Hematopoietic multipotent progenitor cell treated with erythropoietin and hydrocortisone succinate and interleukin-3 and kit ligand, for 6 days (in vitro differentiated cells): ENCODE results near the gene PIGW.
"Not testable (repeated sequence)": the region's sequence is repeated elsewhere in the genome, so short reads cannot be mapped to it uniquely, and the experiment has no call there.

Experiments used
- DNase-seq: peaks from one replicate; pipeline ENCODE4 v3.0.0-alpha.2; 2015

Gene PIGW

GRCh38 chr17:36534840-36535668 lies at the start of gene PIGW, which contains the start of gene MYO19:
Gene PIGW, plus strand, starts transcription at chr17:36534987. Its CDS starts 2,115 bp downstream, at chr17:36537102.
Gene MYO19, minus strand, starts transcription at chr17:36534868. Its CDS starts 2,330 bp downstream, at chr17:36532538.
- peak; percentile 95 for DNase-seq

GRCh38 chr17:36485027-36485426 lies 49.8 kb upstream of the PIGW start:
- DNase-seq, result no peak

GRCh38 chr17:36485805-36486203 lies 49.0 kb upstream of the PIGW start:
- no peak for DNase-seq

DNA sequence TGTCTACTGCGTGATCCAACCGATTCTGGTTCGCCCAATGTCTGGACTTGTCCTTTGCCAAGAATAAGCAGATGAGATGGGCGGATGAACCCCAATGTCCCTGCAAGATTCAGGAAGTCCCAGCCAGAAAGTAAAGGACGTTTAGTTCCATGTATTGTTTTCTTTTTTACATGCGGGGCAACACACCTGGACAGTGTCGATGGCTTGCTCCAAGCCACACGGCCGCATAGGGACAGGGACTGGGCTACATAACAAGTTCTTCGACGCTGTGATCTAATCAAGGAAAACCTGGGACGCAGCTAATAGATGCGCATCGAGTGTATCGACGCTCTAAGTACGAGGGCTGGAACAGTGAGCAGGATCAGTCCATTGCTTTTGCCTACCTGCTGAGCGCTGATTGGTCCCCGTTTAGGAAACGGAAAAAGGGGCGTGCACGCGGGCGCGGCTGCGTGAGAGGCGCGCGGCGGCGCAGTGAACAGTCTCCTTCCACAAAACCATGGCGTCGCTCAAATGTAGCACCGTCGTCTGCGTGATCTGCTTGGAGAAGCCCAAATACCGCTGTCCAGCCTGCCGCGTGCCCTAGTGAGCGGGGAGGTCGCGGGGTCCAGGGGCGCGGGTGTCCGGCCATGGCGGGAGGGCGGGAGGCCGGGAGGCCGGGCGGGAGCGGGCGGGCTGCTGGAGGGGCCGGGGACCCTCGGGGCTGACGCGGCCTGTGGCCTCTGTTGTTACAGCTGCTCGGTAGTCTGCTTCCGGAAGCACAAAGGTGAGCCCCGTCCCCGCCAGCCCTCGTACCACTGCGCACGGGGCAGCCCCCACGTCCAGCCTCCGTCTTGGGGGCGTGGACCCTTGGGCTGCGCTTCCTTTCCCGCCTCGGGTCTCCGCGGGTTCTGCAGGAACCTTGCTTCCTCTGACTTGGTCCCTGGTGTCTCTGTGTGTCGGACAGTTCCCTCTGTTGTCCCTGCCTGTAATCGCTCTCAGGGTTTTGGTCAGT lies 48.3 kb upstream of the PIGW start, which contains the start of gene ZNHIT3:
Gene ZNHIT3 (plus strand): TSS at position 478 of the 991 bp plus-strand sequence. CDS start 19 bp downstream, at position 497.
- peak; percentile 99 for DNase-seq

DNA sequence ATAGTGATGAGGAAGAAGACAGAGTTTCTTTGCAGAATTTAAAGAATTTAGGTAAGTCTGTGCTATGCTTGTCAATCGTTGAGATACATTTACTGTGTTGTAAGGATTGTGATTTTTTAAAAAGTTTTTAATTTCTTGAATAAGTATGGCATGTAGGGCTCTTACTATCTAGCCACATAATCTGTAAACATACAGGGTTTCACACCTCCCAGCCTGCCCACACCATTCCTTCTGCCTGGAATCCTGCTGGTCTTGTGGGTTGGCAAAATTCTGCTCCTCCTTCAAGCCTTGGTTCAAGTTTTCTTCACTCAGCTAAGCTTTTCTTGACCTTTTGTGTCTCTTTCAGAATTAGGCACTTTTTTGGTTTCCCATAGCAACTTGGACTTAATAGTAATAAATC lies 40.8 kb upstream of the PIGW start:
- DNase-seq, result no peak

DNA sequence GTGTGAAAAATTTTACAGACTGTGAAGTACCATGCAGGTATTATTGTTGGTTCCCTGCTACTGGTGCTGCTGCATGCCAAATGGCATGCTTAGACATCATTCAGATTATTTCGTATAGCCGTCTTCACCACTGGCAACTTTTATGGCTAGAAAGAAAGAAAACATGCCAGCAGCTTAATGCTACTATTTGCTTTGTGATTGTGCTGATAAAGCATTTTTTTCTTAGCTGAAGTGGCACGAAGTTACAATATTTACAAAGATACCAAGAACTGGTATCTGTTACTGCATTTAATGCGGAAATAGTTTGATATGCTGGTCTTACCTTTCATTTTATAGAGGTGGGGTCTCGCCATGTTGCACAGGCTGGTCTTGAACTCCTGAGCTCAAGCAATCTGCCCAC lies 40.1 kb upstream of the PIGW start:
- no peak for DNase-seq

DNA sequence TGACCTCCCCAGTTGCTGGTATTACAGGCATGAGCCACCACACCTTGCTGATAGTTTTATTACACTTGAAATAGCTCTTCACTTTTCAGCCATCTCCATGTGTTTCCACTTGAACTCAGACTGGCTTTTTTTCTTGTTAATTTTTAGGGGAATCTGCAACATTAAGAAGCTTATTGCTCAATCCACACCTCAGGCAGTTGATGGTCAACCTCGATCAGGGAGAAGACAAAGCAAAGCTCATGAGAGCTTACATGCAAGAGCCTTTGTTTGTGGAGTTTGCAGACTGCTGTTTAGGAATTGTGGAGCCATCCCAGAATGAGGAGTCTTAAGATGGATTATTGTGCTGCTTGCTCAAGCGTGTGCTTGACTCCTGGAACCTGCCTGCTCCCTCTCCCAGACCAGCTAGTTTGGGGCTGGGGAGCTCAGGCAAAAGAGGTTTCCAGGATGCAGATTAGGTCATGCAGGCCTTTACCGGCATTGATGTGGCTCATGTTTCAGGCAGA lies 39.7 kb upstream of the PIGW start:
- no peak for DNase-seq

- no peak for DNase-seq
Measured at GRCh38 chr17:36496018-36496789, 38.6 kb upstream of the PIGW start.

- no peak for DNase-seq
Measured at GRCh38 chr17:36498155-36498554, 36.6 kb upstream of the PIGW start.

DNA sequence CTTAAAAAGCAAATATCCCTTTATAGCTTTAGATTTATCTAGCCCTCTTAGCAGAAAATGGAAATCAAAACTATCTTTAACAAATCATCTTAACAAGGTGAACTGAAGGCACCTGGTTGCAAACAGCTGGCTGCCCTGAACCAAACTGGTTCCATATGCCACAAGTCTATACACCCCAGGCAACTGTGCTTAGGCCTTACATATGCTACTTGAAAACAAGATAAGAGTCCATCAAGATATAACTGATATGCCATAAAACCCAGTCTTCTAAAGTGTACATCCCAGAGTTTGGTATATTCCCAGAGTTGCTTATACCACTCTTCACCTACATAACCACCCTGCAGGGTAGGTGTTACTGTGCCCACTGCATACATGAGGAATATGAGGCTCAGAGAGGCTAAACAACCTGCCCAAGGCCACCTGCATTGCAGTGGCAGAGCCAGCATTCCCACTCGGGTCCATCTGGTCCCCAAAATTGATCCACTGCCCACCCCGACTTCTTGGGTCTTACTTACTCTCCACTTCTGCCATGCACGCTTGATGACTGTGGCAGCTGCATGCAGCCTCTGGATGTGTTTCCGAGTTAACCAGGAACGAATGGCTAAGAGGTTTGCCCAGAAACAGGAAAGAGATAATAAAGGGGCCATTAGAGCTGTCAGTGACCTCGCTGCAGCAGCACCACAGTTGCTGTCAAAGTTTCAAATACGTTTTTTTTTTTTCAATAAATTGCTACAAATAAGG lies 36.1 kb upstream of the PIGW start:
- no peak for DNase-seq

GRCh38 chr17:36500745-36501225 lies 34.0 kb upstream of the PIGW start:
- DNase-seq, result no peak

- DNase-seq, result no peak
Measured at GRCh38 chr17:36501351-36501750, 33.4 kb upstream of the PIGW start.

GRCh38 chr17:36501963-36502362 lies 32.8 kb upstream of the PIGW start:
- no peak for DNase-seq

GRCh38 chr17:36503456-36504155 lies 31.2 kb upstream of the PIGW start:
- no peak for DNase-seq

DNA sequence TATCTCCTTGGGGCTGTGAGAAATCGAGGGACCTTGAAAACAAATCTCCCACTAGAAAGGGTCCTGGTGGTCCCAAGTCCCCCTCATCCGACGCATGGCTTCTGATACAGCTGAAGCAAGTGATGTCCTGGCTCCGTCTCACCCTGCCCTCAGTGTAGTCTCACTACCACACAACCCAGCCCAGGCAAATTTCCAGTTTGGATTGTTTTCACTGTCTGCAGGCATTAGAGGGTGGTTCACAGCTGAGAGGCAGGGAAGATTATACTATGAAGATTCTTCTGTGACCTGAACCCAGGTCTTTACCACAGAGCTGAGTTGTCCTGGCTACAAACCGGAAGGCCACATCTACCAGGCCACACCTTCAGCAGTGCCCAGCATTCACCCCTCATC lies 30.6 kb upstream of the PIGW start:
- DNase-seq, result no peak

DNA sequence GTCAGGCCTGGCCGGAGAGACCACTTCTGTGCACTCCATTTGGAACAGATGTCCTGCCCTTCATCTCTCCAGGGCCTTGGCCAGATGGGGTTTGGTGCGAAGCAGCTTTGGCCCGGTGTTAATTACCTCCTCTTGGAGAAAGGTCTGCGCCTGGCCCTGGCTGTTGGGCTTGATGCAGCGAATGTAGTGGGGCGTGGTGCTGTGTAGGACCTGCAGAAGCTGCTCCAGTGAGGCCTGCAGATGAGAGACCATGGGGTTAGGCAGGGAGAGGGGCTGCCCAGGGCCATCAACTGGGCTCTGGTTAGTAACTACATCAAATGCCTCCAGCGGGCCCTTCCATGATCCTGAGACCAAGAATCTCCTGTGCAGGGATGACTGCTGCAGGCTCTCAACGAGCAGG lies 29.6 kb upstream of the PIGW start:
- DNase-seq, result no peak

GRCh38 chr17:36506249-36506826 lies 28.4 kb upstream of the PIGW start:
- no peak for DNase-seq

GRCh38 chr17:36506831-36507230 lies 28.0 kb upstream of the PIGW start:
- DNase-seq, result no peak

DNA sequence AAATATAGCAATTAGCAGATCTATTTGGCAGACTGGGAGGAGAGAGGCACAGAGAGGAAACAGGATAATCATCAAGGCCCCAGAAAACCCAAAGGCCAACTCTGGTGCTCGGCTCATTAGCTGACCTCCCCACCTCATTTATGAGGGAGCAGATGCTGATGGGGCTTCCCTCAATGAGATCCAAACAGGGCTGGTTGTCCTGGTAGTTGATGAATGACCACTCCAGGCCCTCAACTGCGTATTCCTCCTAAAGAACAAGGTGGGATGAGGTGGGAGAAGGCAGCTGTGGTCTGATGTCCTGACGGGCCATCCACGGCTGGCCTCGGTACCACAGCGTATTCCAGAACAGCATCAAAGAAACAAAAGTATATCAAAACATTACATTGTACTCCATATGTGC lies 27.5 kb upstream of the PIGW start:
- DNase-seq, result no peak

- not testable (repeated sequence) for DNase-seq
Measured at GRCh38 chr17:36508439-36508838, 26.3 kb upstream of the PIGW start.
